K562 (cell line): Measurements from ENCODE around the gene USP8. TPM values are rescaled to one million over a fixed set of nuclear protein-coding genes. Genes with fewer than 3 reads are reported as not detected.
A peak's percentile ranks its signal among the peaks of the same experiment; 100 is the strongest.

Experiments used
- ATF6 ChIP-seq: sonication (generic); formaldehyde crosslinking; IDR thresholded peaks from 2 replicates; pipeline ENCODE4 v1.4.0; 2020; ENCODE audit warnings: mild to moderate bottlenecking, missing genetic modification reagents
- CBFB ChIP-seq: sonication (generic); formaldehyde crosslinking; IDR thresholded peaks from 2 replicates; pipeline ENCODE4 v1.4.0; 2020; ENCODE audit warnings: mild to moderate bottlenecking, missing genetic modification reagents
- DACH1 ChIP-seq: fragments of 450-650 bp; IDR thresholded peaks from 2 replicates; pipeline ENCODE4 v1.6.1; 2018; ENCODE audit not compliant: partially characterized antibody
- FUS ChIP-seq: fragments of 200-400 bp; formaldehyde crosslinking; optimal IDR thresholded peaks from 2 replicates; pipeline ENCODE3; 2017; ENCODE audit warnings: low read depth, low read length
- HDAC1 ChIP-seq, 2 experiments: fragments of 450-650 bp; IDR thresholded peaks; 2 replicates each; pipeline ENCODE4 v1.6.1; 2016 to 2017; ENCODE audit warnings: inconsistent platforms in 1 of 2, mild to moderate bottlenecking in 1 of 2, moderate library complexity in 1 of 2
- HDGF ChIP-seq: fragments of 450-650 bp; IDR thresholded peaks from 2 replicates; pipeline ENCODE4 v1.6.1; 2016
- MBD1 ChIP-seq: fragments of 250-450 bp; sonication (Bioruptor Pico); IDR thresholded peaks from 2 replicates; pipeline ENCODE4 v1.8.0; 2022; ENCODE audit warnings: inconsistent platforms
- SMARCA4 ChIP-seq: fragments of 450-650 bp; IDR thresholded peaks from 2 replicates; pipeline ENCODE4 v1.6.1; 2016
- UBTF ChIP-seq, 2 experiments: IDR thresholded peaks; 2 replicates each; pipeline ENCODE4 v1.6.1; 2012; ENCODE audit warnings: improper control_type of control experiment in 2 of 2, low read depth in 2 of 2, low read length in 2 of 2, borderline replicate concordance in 1 of 2
- polyA plus RNA-seq, 8 experiments: library from polyadenylated mRNA; depleted of rRNA in 4 of 8; stranded (reverse) in 5 of 8; unstranded in 3 of 8; fragments of >200 nt; fragmentation: Nextera tagmentation in 2 of 8; fragmentation: Illumina TruSeq in 1 of 8; extraction: Ambion mirVana in 2 of 8; extraction: Trizol in 1 of 8; gene quantifications; 2 replicates each; pipeline versions ENCODE4 v1.2.1 to v1.2.3, GENCODE V29; 2011 to 2014; ENCODE audit warnings: inconsistent platforms in 1 of 8, missing spikeins in 1 of 8
- total RNA-seq, 7 experiments: library from RNA; depleted of rRNA in 6 of 7; stranded (reverse); fragments of >200 nt in 6 of 7; fragmentation: Illumina TruSeq in 2 of 7; extraction: Trizol in 2 of 7; gene quantifications; 2 replicates each; pipeline versions ENCODE4 v1.2.1 to v1.2.3, GENCODE V29; 2011 to 2021; ENCODE audit warnings: low replicate concordance in 1 of 7
- TF ChIP-seq, protein P1 (sequence below), 2 experiments: fragments of 450-650 bp in 1 of 2; sonication (generic) in 1 of 2; formaldehyde crosslinking in 1 of 2; IDR thresholded peaks; 2 replicates each; pipeline versions ENCODE4 v1.7.1 to v1.9.0; 2016 to 2022; ENCODE audit warnings: inconsistent platforms in 1 of 2, mild to moderate bottlenecking in 1 of 2, missing genetic modification reagents in 1 of 2

USP8 gene
- total and polyA plus RNA-seq, 9 of the 15 experiments (the other 6 are each of a cell fraction or from before 2014, with no cell fraction given): 35.1 to 58.4 (median 46.1) TPM

GRCh38 chr15:50424066-50424890, at the start of gene USP8 (continued):
- TF ChIP-seq, protein P1, sequence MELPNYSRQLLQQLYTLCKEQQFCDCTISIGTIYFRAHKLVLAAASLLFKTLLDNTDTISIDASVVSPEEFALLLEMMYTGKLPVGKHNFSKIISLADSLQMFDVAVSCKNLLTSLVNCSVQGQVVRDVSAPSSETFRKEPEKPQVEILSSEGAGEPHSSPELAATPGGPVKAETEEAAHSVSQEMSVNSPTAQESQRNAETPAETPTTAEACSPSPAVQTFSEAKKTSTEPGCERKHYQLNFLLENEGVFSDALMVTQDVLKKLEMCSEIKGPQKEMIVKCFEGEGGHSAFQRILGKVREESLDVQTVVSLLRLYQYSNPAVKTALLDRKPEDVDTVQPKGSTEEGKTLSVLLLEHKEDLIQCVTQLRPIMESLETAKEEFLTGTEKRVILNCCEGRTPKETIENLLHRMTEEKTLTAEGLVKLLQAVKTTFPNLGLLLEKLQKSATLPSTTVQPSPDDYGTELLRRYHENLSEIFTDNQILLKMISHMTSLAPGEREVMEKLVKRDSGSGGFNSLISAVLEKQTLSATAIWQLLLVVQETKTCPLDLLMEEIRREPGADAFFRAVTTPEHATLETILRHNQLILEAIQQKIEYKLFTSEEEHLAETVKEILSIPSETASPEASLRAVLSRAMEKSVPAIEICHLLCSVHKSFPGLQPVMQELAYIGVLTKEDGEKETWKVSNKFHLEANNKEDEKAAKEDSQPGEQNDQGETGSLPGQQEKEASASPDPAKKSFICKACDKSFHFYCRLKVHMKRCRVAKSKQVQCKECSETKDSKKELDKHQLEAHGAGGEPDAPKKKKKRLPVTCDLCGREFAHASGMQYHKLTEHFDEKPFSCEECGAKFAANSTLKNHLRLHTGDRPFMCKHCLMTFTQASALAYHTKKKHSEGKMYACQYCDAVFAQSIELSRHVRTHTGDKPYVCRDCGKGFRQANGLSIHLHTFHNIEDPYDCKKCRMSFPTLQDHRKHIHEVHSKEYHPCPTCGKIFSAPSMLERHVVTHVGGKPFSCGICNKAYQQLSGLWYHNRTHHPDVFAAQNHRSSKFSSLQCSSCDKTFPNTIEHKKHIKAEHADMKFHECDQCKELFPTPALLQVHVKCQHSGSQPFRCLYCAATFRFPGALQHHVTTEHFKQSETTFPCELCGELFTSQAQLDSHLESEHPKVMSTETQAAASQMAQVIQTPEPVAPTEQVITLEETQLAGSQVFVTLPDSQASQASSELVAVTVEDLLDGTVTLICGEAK (IDR thresholded peaks at IDR 0.05): peak; percentile 43; the same call in 1 of the 2 replicates
- TF ChIP-seq, protein P1 (CRISPR knock-in tag; IDR thresholded peaks at IDR 0.05): no peak
- TF ChIP-seq HDAC1 (IDR thresholded peaks at IDR 0.05) (peak in 1 of 2 experiments; percentile 82; a peak in 2 of 4 replicates), MBD1 (CRISPR knock-in tag) (no peak), DACH1 (no peak), SMARCA4 (no peak), FUS (no peak), HDGF (no peak), ATF6 (CRISPR knock-in tag) (peak; percentile 40; the same call in 1 of the 2 replicates), UBTF (IDR thresholded peaks at IDR 0.05; ENCODE audit: borderline replicate concordance in 1 of 2, low read depth in 2 of 2, low read length in 2 of 2) (peak in 1 of 2 experiments; percentile 42; a peak in 1 of 4 replicates), CBFB (CRISPR knock-in tag) (0 out of 2 replicates have a peak, but pooled peaks have one; percentile 49)
